Pancreas (tissue), 10 donors: ENCODE data around the gene DUSP18. TPM values are rescaled to one million over a fixed set of nuclear protein-coding genes. Genes with fewer than 3 reads are reported as not detected.

ENCODE experiments used
- ATAC-seq, 4 donors: fragments of 200-7000 bp; cut with Tn5 transposase; one replicate each; pipeline versions ENCODE4 v1.8.0 to v1.9.1; 2020; ENCODE audit warnings: mild to moderate bottlenecking in 4 of 4, moderate library complexity in 4 of 4
- DNase-seq, 6 donors: peaks; one replicate each; pipeline ENCODE4 v3.0.0-alpha.2; 2020
- FAIRE-seq: peaks from 2 replicates; lab custom pipeline; 2012; peaks lifted over from hg19 to GRCh38; lab: Jason Lieb, UNC
- H3K27ac ChIP-seq, 4 donors: fragments of 200-600 bp; sonication (generic); 1 replicate in 3 of 4; 2 replicates in 1 of 4; pipeline versions ENCODE4 v1.5.0 to v1.8.0; 2020
- H3K27me3 ChIP-seq, 4 donors: fragments of 200-600 bp; one replicate each; pipeline ENCODE4 v1.8.0; 2021
- H3K36me3 ChIP-seq, 3 donors: fragments of 200-600 bp; sonication (generic) in 1 of 3; one replicate each; pipeline versions ENCODE4 v1.5.0 to v1.8.0; 2020 to 2021
- H3K4me1 ChIP-seq, 3 donors: fragments of 200-600 bp; one replicate each; pipeline ENCODE4 v1.8.0; 2021
- H3K4me3 ChIP-seq, 4 donors: fragments of 200-600 bp; sonication (generic) in 2 of 4; one replicate each; pipeline versions ENCODE4 v1.5.0 to v1.8.0; 2020 to 2021
- H3K9me3 ChIP-seq, 4 donors: fragments of 200-600 bp; one replicate each; pipeline ENCODE4 v1.8.0; 2021
- CTCF ChIP-seq, 4 donors: fragments of 200-600 bp; sonication (generic) in 3 of 4; IDR thresholded peaks; one replicate each; pipeline versions ENCODE4 v1.5.0 to v1.8.0; 2021; ENCODE audit warnings: antibody characterized with exemption in 4 of 4
- WGBS, 2 donors: extraction: QIAGEN DNeasy Blood & Tissue Kit; methylation state at CpG; one replicate each; pipeline ENCODE4 v1.1.7; 2013; 5-methylcytosine and 5-hydroxymethylcytosine counted together
- intact Hi-C, 3 donors: fragments of 100-400 bp; cut with DNase I; formaldehyde crosslinking; loops; one replicate each; pipeline versions ENCODE4 v1.11.1 to v1.14.2; 2022
- polyA plus RNA-seq, 2 donors: library from polyadenylated mRNA; stranded (reverse); fragments of 200-250 nt; gene quantifications; one replicate each; pipeline ENCODE4 v1.2.3, GENCODE V29; 2013
- total RNA-seq, 6 donors: library from RNA; stranded (reverse); fragmentation: NEBNext Ultra II Directional in 4 of 6; extraction: Animal tissue kit (Norgen Biotek cat#: 25700) in 4 of 6; gene quantifications; one replicate each; pipeline versions ENCODE4 v1.2.1 to v1.2.4, GENCODE V29; 2021 to 2023
- donor health status: healthy with polysubstance abuse.
- donor health status: DM: no; HTN: no; CAD: no; lungs with moderate emphysema.
- donor health status: DM: no; HTN: no; CAD: no.
- donor health status: control.
- donor health status: control.
- donor health status: Bipolar disorder and iron deficiency.
- donor health status: DM: yes; HTN: yes; CAD: no.
- donor health status: DM: no; HTN: no; CAD: no.
- donor health status: DM: no; HTN: no; CAD: no.
- donor health status: DM: yes; HTN: yes; CAD: no.

DUSP18 gene
- total and polyA plus RNA-seq, 8 donors: 2.2 to 6.5 (median 2.9) TPM

- DNase-seq (no peak), FAIRE-seq (no peak), ATAC-seq (no peak)
- no peaks in the 10 kb centered on the region for H3K27me3 ChIP-seq
- intact Hi-C loops: no loop called here
- H3K4me3 ChIP-seq: no peak overlapping the region
- WGBS, 2 donors: 79 to 90% methylated on average over 3 of the region's 3 CpGs
- no peak for TF ChIP-seq CTCF (IDR thresholded peaks at IDR 0.05)
- H3K4me1 ChIP-seq: no peaks in the 10 kb centered on the region
- no peaks in the 10 kb centered on the region for H3K36me3 ChIP-seq
- no peak overlapping the region for H3K27ac ChIP-seq
- no peaks in the 10 kb centered on the region for H3K9me3 ChIP-seq
Observed at GRCh38 chr22:30655532-30655931, 12.1 kb downstream of the DUSP18 start.

- DNase-seq: no peak
- TF ChIP-seq CTCF (IDR thresholded peaks at IDR 0.05): no peak
- Histone ChIP-seq H3K4me3 (no peak overlapping the region), H3K4me1 (no peaks in the 10 kb centered on the region), H3K27me3 (no peaks in the 10 kb centered on the region), H3K27ac (no peak overlapping the region), H3K36me3 (no peaks in the 10 kb centered on the region), H3K9me3 (no peaks in the 10 kb centered on the region)
- ATAC-seq: no peak
- 94 to 95% methylated on average over 14 of the region's 14 CpGs for WGBS, 2 donors
- no peak for FAIRE-seq
- intact Hi-C loops: no loop called here
Observed at GRCh38 chr22:30654361-30654760, 13.3 kb downstream of the DUSP18 start.

- Histone ChIP-seq H3K9me3 (no peaks in the 10 kb centered on the region), H3K4me1 (no peaks in the 10 kb centered on the region), H3K36me3 (no peaks in the 10 kb centered on the region), H3K4me3 (no peak overlapping the region), H3K27ac (no peak overlapping the region), H3K27me3 (no peaks in the 10 kb centered on the region)
- WGBS, 2 donors: 77 to 96% methylated on average over 2 of the region's 2 CpGs
- TF ChIP-seq CTCF (IDR thresholded peaks at IDR 0.05): no peak
- intact Hi-C loops: no loop called here
- no peak for FAIRE-seq
- ATAC-seq: no peak
- DNase-seq: no peak
Observed at GRCh38 chr22:30652852-30653251, 14.8 kb downstream of the DUSP18 start.

GRCh38 chr22:30650508-30651116, 17.1 kb downstream of the DUSP18 start:
- Histone ChIP-seq H3K27me3 (no peaks in the 10 kb centered on the region), H3K4me3 (no peak overlapping the region), H3K4me1 (no peaks in the 10 kb centered on the region), H3K9me3 (no peaks in the 10 kb centered on the region), H3K27ac (no peak overlapping the region), H3K36me3 (no peaks in the 10 kb centered on the region)
- intact Hi-C loops: no loop called here
- ATAC-seq (no peak), DNase-seq (no peak), FAIRE-seq (no peak)
- WGBS, 2 donors: 59 to 66% methylated on average over 5 of the region's 5 CpGs
- TF ChIP-seq CTCF (IDR thresholded peaks at IDR 0.05): no peak

- WGBS, 2 donors: 75 to 79% methylated on average over 7 of the region's 7 CpGs
- Histone ChIP-seq H3K4me1 (no peaks in the 10 kb centered on the region), H3K27me3 (no peaks in the 10 kb centered on the region), H3K36me3 (no peaks in the 10 kb centered on the region), H3K27ac (no peak overlapping the region), H3K4me3 (no peak overlapping the region), H3K9me3 (no peaks in the 10 kb centered on the region)
- intact Hi-C loops: no loop called here
- no peak for TF ChIP-seq CTCF (IDR thresholded peaks at IDR 0.05)
- ATAC-seq (peak; percentile 58 to 88 (median 80)), FAIRE-seq (no peak), DNase-seq (peak in 3 of 6 donors; percentile 26 to 46 (median 32))
Observed at GRCh38 chr22:30649430-30650007, 18.2 kb downstream of the DUSP18 start.
